ENCODE results near the gene G3BP2. TPM values are rescaled to one million over a fixed set of nuclear protein-coding genes. Genes with fewer than 3 reads are reported as not detected.
"Not testable (repeated sequence)": the region's sequence is repeated elsewhere in the genome, so short reads cannot be mapped to it uniquely, and the experiment has no call there.

G3BP2 gene
- 190 and 204 TPM in 2 replicates for total RNA-seq

DNA sequence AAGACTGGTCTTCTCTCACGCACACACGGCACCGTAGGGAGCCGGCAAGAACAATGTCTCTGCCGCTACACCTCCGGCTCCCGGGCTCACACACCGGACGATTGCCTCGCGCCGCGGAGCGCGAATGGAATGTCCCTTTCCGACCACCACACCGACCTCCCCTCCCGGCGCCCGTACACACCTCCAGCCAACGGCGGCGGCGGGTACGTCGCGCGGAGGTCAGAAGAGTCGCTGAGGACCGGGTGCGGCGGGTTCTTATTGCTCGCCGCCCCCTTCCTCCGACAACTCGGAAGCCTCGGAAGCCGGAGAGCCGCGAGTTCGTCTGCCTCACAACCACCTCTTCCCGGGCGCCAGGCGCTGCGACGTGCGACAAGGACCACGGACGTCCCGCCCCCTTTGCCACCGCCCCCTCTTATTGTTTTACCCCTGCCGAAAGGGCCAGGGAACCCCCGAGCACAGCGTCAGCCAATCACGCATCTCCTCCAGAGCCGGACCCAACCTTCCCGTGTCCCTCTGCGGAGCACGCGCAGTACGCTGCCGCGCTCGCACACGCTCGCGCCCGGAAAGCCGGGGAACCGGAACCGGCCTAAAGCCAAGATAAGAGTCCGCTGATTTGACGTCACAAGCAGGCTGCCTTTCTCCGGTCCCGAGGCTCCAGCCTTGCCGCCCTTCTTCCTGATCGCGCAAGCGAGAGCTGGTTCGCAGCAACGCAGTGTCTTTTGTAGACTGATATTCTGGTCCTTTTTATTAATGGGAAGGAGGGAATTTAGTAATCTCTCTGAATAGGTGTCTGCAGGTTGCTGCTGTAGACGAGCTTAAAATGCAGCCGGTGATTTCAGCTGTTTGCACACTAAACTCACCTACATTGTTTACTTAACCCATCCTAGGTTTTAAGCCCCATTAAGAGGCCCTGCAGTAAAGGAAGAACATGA, at the start of gene G3BP2:
G3BP2 (minus strand) TSS at position 385 of the 932 bp plus-strand sequence. CDS start 11,386 bp downstream, outside the sequence.
- no peak for FAIRE-seq
- TF ChIP-seq, protein P1, sequence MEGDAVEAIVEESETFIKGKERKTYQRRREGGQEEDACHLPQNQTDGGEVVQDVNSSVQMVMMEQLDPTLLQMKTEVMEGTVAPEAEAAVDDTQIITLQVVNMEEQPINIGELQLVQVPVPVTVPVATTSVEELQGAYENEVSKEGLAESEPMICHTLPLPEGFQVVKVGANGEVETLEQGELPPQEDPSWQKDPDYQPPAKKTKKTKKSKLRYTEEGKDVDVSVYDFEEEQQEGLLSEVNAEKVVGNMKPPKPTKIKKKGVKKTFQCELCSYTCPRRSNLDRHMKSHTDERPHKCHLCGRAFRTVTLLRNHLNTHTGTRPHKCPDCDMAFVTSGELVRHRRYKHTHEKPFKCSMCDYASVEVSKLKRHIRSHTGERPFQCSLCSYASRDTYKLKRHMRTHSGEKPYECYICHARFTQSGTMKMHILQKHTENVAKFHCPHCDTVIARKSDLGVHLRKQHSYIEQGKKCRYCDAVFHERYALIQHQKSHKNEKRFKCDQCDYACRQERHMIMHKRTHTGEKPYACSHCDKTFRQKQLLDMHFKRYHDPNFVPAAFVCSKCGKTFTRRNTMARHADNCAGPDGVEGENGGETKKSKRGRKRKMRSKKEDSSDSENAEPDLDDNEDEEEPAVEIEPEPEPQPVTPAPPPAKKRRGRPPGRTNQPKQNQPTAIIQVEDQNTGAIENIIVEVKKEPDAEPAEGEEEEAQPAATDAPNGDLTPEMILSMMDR (IDR thresholded peaks at IDR 0.05; ENCODE audit: insufficient read depth, low read length, severe bottlenecking) = no peak
- no peaks in the 10 kb centered on the region for H3K36me3 ChIP-seq (ENCODE audit: control insufficient read depth, insufficient read depth, low read length)

GRCh38 chr4:75722417-75722816, 49.2 kb upstream of the G3BP2 start:
- DNase-seq (ENCODE audit: low read depth) (no peak), FAIRE-seq (no peak)
- TF ChIP-seq, protein P1 (IDR thresholded peaks at IDR 0.05; ENCODE audit: insufficient read depth, low read length, severe bottlenecking) = no peak
- H3K4me3 ChIP-seq (ENCODE audit: low read depth, low read length) = no peak overlapping the region
- no peaks in the 10 kb centered on the region for H3K36me3 ChIP-seq (ENCODE audit: control insufficient read depth, insufficient read depth, low read length)
- H3K27me3 ChIP-seq (ENCODE audit: control insufficient read depth, insufficient read depth, low read length) = no peaks in the 10 kb centered on the region

More for the DNA sequence above, at the start of gene G3BP2:
- Histone ChIP-seq H3K4me3 (ENCODE audit: low read depth, low read length) (peak within 1 kb of the TSS; percentile 100), H3K27me3 (ENCODE audit: control insufficient read depth, insufficient read depth, low read length) (no peaks in the 10 kb centered on the region)
- DNase-seq (ENCODE audit: low read depth) = peak; percentile 95

DNA sequence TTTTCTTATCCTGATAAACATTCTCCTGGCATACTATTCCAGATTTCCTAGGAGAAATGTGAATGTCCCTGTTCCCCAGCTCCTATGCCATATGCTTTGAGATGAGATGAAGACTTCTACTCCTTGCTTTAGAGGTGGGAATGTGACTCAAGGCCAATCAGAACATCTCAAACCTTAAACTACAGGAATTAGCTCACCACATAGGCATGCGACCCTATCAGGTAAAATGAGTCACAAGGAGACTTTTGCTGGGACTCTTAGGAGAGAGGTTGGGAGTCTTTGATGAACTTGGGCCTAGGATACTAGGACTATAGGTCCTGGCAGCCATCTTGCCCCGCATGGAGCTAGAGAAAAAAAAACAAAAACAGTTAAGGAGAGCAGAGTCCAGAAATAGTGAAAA, 45.3 kb upstream of the G3BP2 start:
- FAIRE-seq = no peak
- no peak overlapping the region for H3K4me3 ChIP-seq (ENCODE audit: low read depth, low read length)
- TF ChIP-seq, protein P1 (IDR thresholded peaks at IDR 0.05; ENCODE audit: insufficient read depth, low read length, severe bottlenecking) = no peak
- H3K27me3 ChIP-seq (ENCODE audit: control insufficient read depth, insufficient read depth, low read length) = no peaks in the 10 kb centered on the region
- no peaks in the 10 kb centered on the region for H3K36me3 ChIP-seq (ENCODE audit: control insufficient read depth, insufficient read depth, low read length)
- peak; percentile 83 for DNase-seq (ENCODE audit: low read depth)

GRCh38 chr4:75717408-75717807, 44.2 kb upstream of the G3BP2 start:
- Histone ChIP-seq H3K27me3 (ENCODE audit: control insufficient read depth, insufficient read depth, low read length) (no peaks in the 10 kb centered on the region), H3K36me3 (ENCODE audit: control insufficient read depth, insufficient read depth, low read length) (no peaks in the 10 kb centered on the region), H3K4me3 (ENCODE audit: low read depth, low read length) (no peak overlapping the region)
- FAIRE-seq (no peak), DNase-seq (ENCODE audit: low read depth) (no peak)
- TF ChIP-seq, protein P1 (IDR thresholded peaks at IDR 0.05; ENCODE audit: insufficient read depth, low read length, severe bottlenecking) = no peak

DNA sequence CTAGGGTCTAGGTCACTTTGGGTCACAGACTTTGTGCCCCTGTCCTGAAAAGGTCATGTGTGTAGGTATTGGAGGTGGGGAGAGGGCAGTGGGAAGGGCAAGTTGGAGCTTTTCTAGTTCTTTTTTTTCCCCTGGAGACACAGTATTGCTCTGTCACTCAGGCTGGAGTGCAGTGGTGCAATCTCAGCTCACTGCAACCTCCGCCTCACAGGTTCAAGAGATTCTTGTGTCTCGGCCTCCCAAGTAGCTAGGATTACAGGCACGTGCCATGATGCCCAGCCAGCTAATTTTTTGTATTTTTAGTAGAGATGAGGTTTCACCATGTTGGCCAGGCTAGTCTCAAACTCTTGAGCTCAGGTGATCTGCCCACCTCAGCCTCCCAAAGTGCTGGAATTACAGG, 42.8 kb upstream of the G3BP2 start:
- DNase-seq (ENCODE audit: low read depth); H3K27me3 ChIP-seq (ENCODE audit: control insufficient read depth, insufficient read depth, low read length); H3K4me3 ChIP-seq (ENCODE audit: low read depth, low read length); FAIRE-seq; H3K36me3 ChIP-seq (ENCODE audit: control insufficient read depth, insufficient read depth, low read length): not testable (repeated sequence)

DNA sequence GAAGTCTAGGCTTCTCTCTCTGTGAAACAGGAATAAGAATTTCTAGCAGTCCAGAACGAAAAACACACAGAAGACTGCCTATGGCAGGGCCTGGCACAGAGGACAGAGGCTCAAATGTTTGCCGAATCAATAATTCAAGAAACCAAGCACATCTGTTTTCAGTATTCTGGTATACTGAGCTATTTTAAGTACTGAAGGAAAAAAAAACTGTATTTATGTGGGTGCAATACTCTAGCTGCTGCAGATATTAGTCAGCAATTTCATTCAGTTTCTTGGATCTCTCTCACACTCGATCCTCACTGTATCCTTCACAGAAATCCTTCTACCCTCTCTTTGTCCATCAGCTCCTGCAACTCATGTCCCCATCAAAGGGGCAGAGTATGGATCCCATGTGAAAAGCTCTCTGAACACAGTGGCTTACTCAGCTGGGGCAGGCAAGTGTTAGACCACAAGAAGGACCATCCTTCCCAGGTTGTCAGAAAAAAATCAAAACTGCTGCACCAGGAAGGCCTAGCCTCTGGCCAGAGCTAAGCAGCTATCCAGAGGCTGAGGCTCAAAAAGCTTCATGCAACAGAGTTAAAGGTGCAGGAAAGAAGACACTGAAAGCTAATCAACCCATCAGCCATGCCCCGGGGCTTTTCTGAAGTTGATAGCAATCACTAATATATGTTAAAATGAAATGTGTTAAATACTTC, 42.0 kb upstream of the G3BP2 start:
- no peaks in the 10 kb centered on the region for H3K36me3 ChIP-seq (ENCODE audit: control insufficient read depth, insufficient read depth, low read length)
- TF ChIP-seq, protein P1 (IDR thresholded peaks at IDR 0.05; ENCODE audit: insufficient read depth, low read length, severe bottlenecking) = no peak
- DNase-seq (ENCODE audit: low read depth) (no peak), FAIRE-seq (no peak)
- no peak overlapping the region for H3K4me3 ChIP-seq (ENCODE audit: low read depth, low read length)
- no peaks in the 10 kb centered on the region for H3K27me3 ChIP-seq (ENCODE audit: control insufficient read depth, insufficient read depth, low read length)

Measured in bronchial epithelial cell (primary cell).